Liver (tissue), 9 donors: ENCODE measurements around the gene RFC3. TPM values are rescaled to one million over a fixed set of nuclear protein-coding genes. Genes with fewer than 3 reads are reported as not detected.

ENCODE experiments used
- DNase-seq: peaks from one replicate; pipeline ENCODE4 v3.0.0-alpha.2; 2017; ENCODE audit warnings: low spot score
- H3K27ac ChIP-seq, 2 donors: one replicate each; pipeline ENCODE4 v1.7.0; 2013; ENCODE audit warnings: inconsistent platforms in 2 of 2, low read length in 2 of 2, control low read depth in 1 of 2, low read depth in 1 of 2, mild to moderate bottlenecking in 1 of 2
- H3K27me3 ChIP-seq, 4 donors: one replicate each; pipeline versions ENCODE4 v1.6.1 to v1.7.0; 2013; ENCODE audit warnings: low read length in 3 of 4, inconsistent platforms in 1 of 4, mild to moderate bottlenecking in 1 of 4, moderate library complexity in 1 of 4; ENCODE audit not compliant: control insufficient read depth in 4 of 4, insufficient read depth in 4 of 4
- H3K36me3 ChIP-seq, 4 donors: one replicate each; pipeline versions ENCODE4 v1.6.1 to v1.7.0; 2013; ENCODE audit warnings: low read length in 3 of 4, mild to moderate bottlenecking in 3 of 4, low read depth in 1 of 4, moderate library complexity in 1 of 4; ENCODE audit not compliant: control insufficient read depth in 4 of 4, insufficient read depth in 3 of 4
- H3K4me1 ChIP-seq, 4 donors: one replicate each; pipeline versions ENCODE4 v1.6.1 to v1.7.0; 2013; ENCODE audit warnings: low read length in 3 of 4, mild to moderate bottlenecking in 3 of 4, moderate library complexity in 1 of 4; ENCODE audit not compliant: control insufficient read depth in 4 of 4, insufficient read depth in 4 of 4
- H3K4me3 ChIP-seq, 3 donors: one replicate each; pipeline versions ENCODE4 v1.6.1 to v1.7.0; 2013; ENCODE audit warnings: low read length in 3 of 3, control low read depth in 1 of 3, low read depth in 1 of 3, mild to moderate bottlenecking in 1 of 3
- H3K9ac ChIP-seq, 2 donors: one replicate each; pipeline ENCODE4 v1.7.0; 2013; ENCODE audit warnings: low read length in 2 of 2, mild to moderate bottlenecking in 2 of 2, moderate library complexity in 2 of 2, control low read depth in 1 of 2, low read depth in 1 of 2
- H3K9me3 ChIP-seq, 4 donors: one replicate each; pipeline versions ENCODE4 v1.6.1 to v1.7.0; 2013; ENCODE audit warnings: low read length in 3 of 4; ENCODE audit not compliant: control insufficient read depth in 4 of 4
- ATF3 ChIP-seq: IDR thresholded peaks from 2 replicates; pipeline ENCODE4 v1.6.1; 2016; ENCODE audit warnings: antibody characterized with exemption
- CTCF ChIP-seq: fragments of 150-350 bp; IDR thresholded peaks from 2 replicates; pipeline ENCODE4 v1.5.1; 2017; ENCODE audit warnings: improper control_type of control experiment, low read depth, low read length; ENCODE audit not compliant: missing input control
- EGR1 ChIP-seq, 2 donors: IDR thresholded peaks; 2 replicates each; pipeline ENCODE4 v1.6.1; 2016 to 2018; ENCODE audit warnings: antibody characterized with exemption in 2 of 2, low read depth in 2 of 2
- FOXA1 ChIP-seq: IDR thresholded peaks from 2 replicates; pipeline ENCODE4 v1.6.1; 2016; ENCODE audit warnings: antibody characterized with exemption
- FOXA2 ChIP-seq: IDR thresholded peaks from 2 replicates; pipeline ENCODE4 v1.6.1; 2016; ENCODE audit warnings: antibody characterized with exemption
- GABPA ChIP-seq, 2 donors: IDR thresholded peaks in 1 of 2; conservative IDR thresholded peaks in 1 of 2; 2 replicates each; pipeline ENCODE4 v1.6.1; 2016; ENCODE audit warnings: antibody characterized with exemption in 2 of 2, mild to moderate bottlenecking in 1 of 2, moderate library complexity in 1 of 2
- HNF4A ChIP-seq, 2 donors: conservative IDR thresholded peaks; 2 replicates each; pipeline ENCODE4 v1.6.1; 2016; ENCODE audit warnings: antibody characterized with exemption in 2 of 2, mild to moderate bottlenecking in 2 of 2
- HNF4G ChIP-seq: IDR thresholded peaks from 2 replicates; pipeline ENCODE4 v1.6.1; 2016; ENCODE audit warnings: antibody characterized with exemption
- JUND ChIP-seq, 2 donors: IDR thresholded peaks; 2 replicates each; pipeline ENCODE4 v1.6.1; 2016; ENCODE audit warnings: antibody characterized with exemption in 2 of 2
- MAX ChIP-seq: IDR thresholded peaks from 2 replicates; pipeline ENCODE4 v1.6.1; 2016; ENCODE audit warnings: antibody characterized with exemption
- NR2F2 ChIP-seq: IDR thresholded peaks from 2 replicates; pipeline ENCODE4 v1.6.1; 2016; ENCODE audit warnings: antibody characterized with exemption
- RAD21 ChIP-seq, 2 donors: IDR thresholded peaks; 2 replicates each; pipeline ENCODE4 v1.6.1; 2016; ENCODE audit warnings: antibody characterized with exemption in 2 of 2, mild to moderate bottlenecking in 2 of 2
- REST ChIP-seq: IDR thresholded peaks from 2 replicates; pipeline ENCODE4 v1.6.1; 2016; ENCODE audit warnings: antibody characterized with exemption, mild to moderate bottlenecking
- RXRA ChIP-seq, 2 donors: IDR thresholded peaks; 2 replicates each; pipeline ENCODE4 v1.6.1; 2017 to 2018; ENCODE audit warnings: antibody characterized with exemption in 2 of 2, mild to moderate bottlenecking in 1 of 2
- SP1 ChIP-seq: IDR thresholded peaks from 2 replicates; pipeline ENCODE4 v1.6.1; 2018; ENCODE audit warnings: antibody characterized with exemption, mild to moderate bottlenecking
- TAF1 ChIP-seq: conservative IDR thresholded peaks from 2 replicates; pipeline ENCODE4 v1.6.1; 2016; ENCODE audit warnings: antibody characterized with exemption, mild to moderate bottlenecking
- YY1 ChIP-seq: IDR thresholded peaks from 2 replicates; pipeline ENCODE4 v1.6.1; 2016; ENCODE audit warnings: antibody characterized with exemption, mild to moderate bottlenecking
- ZBTB33 ChIP-seq: IDR thresholded peaks from 2 replicates; pipeline ENCODE4 v1.6.1; 2016; ENCODE audit warnings: antibody characterized with exemption
- polyA plus RNA-seq, 2 donors: library from polyadenylated mRNA; stranded (reverse) in 1 of 2; unstranded in 1 of 2; fragments of 200-250 nt in 1 of 2; fragments of >200 nt in 1 of 2; fragmentation: Nextera tagmentation in 1 of 2; extraction: Ambion mirVana in 1 of 2; gene quantifications; one replicate each; pipeline versions ENCODE4 v1.2.1 to v1.2.3, GENCODE V29; 2013 to 2015
- total RNA-seq, 2 donors: library from RNA; depleted of rRNA; stranded (reverse); fragments of >200 nt; gene quantifications; one replicate each; pipeline ENCODE4 v1.2.3, GENCODE V29; 2014
- donor health status: healthy.
- donor health status: healthy.
- donor health status: healthy.
- donor health status: healthy.
- donor health status: healthy.

Gene RFC3
- total and polyA plus RNA-seq, 4 donors: 1.9 to 19.1 (median 3.0) TPM

- H3K9ac ChIP-seq: no peak overlapping the region
- H3K27me3 ChIP-seq: no peaks in the 10 kb centered on the region
- TF ChIP-seq NR2F2: no peak
- TF ChIP-seq CTCF: no peak
- no peak for TF ChIP-seq RXRA (IDR thresholded peaks at IDR 0.05)
- no peak for TF ChIP-seq GABPA (IDR thresholded peaks at IDR 0.05 in 1 of 2, conservative IDR thresholded peaks at IDR 0.05 in 1 of 2)
- no peak for TF ChIP-seq ZBTB33
- no peak for TF ChIP-seq JUND (IDR thresholded peaks at IDR 0.05)
- TF ChIP-seq EGR1 (IDR thresholded peaks at IDR 0.05; ENCODE audit: low read depth in 2 of 2): no peak
- TF ChIP-seq TAF1: no peak
- TF ChIP-seq YY1: no peak
- no peak for TF ChIP-seq MAX
- no peak for TF ChIP-seq FOXA2
- TF ChIP-seq RAD21 (IDR thresholded peaks at IDR 0.05): no peak
- TF ChIP-seq REST: no peak
- no peak for TF ChIP-seq ATF3
- no peak for TF ChIP-seq HNF4A (conservative IDR thresholded peaks at IDR 0.05)
- no peak for TF ChIP-seq FOXA1
- no peak for TF ChIP-seq SP1
- TF ChIP-seq HNF4G: no peak
- no peak for DNase-seq
- H3K4me3 ChIP-seq: no peak overlapping the region
- peaks cover 4 to 19% (median 15%) of the 10 kb centered on the region in 4 donors for H3K4me1 ChIP-seq
- no peaks in the 10 kb centered on the region for H3K36me3 ChIP-seq
- no peak overlapping the region for H3K27ac ChIP-seq
- no peaks in the 10 kb centered on the region for H3K9me3 ChIP-seq
These were observed 51.1 kb downstream of the RFC3 start for GRCh38 chr13:33869005-33869404.
